A673 (cell line): ENCODE data around the gene AOPEP. TPM values are rescaled to one million over a fixed set of nuclear protein-coding genes. Genes with fewer than 3 reads are reported as not detected.

Experiments used
- BruUV-seq: library from RNA; stranded (reverse); fragments of 400-500 nt; replicated peaks from 2 replicates; lab custom pipeline; 2021; lab: Mats Ljungman, UMichigan
- CTCF ChIA-PET: fragments of 300-600 bp; sonication (Branson Sonifier 250); formaldehyde crosslinking; loops from one replicate; lab custom pipeline; 2022; ENCODE audit warnings: antibody characterized with exemption; lab: Charles Lee
- POLR2A ChIA-PET: fragments of 300-600 bp; sonication (Branson Sonifier 250); formaldehyde crosslinking; loops from one replicate; lab custom pipeline; 2022; ENCODE audit warnings: antibody characterized with exemption; ENCODE audit not compliant: low non-redundant PET; lab: Charles Lee
- DNase-seq: peaks from one replicate; pipeline ENCODE4 v3.0.0-alpha.2; 2015; ENCODE audit warnings: low spot score
- H3K27ac ChIP-seq: fragments of 200-600 bp; sonication (generic); 2 replicates; pipeline ENCODE4 v1.5.1; 2016; ENCODE audit warnings: mixed run types, low read depth, mild to moderate bottlenecking, mixed read lengths, antibody characterized with exemption, low read length; ENCODE audit not compliant: poor library complexity, severe bottlenecking
- H3K27me3 ChIP-seq: fragments of 200-600 bp; sonication (generic); replicated peaks from 2 replicates; pipeline ENCODE4 v1.6.1; 2017; ENCODE audit warnings: mixed run types, low read depth, mild to moderate bottlenecking, mixed read lengths, antibody characterized with exemption, low read length; ENCODE audit not compliant: insufficient read depth, poor library complexity
- H3K36me3 ChIP-seq: fragments of 200-600 bp; sonication (generic); 2 replicates; pipeline ENCODE4 v1.6.1; 2016; ENCODE audit warnings: mixed run types, mild to moderate bottlenecking, mixed read lengths, antibody characterized with exemption, low read length; ENCODE audit not compliant: insufficient read depth, poor library complexity, severe bottlenecking
- H3K4me1 ChIP-seq: fragments of 200-600 bp; sonication (generic); 2 replicates; pipeline ENCODE4 v1.6.1; 2017; ENCODE audit warnings: mixed run types, mild to moderate bottlenecking, mixed read lengths, antibody characterized with exemption, low read length; ENCODE audit not compliant: insufficient read depth, poor library complexity, severe bottlenecking
- H3K4me3 ChIP-seq: fragments of 200-600 bp; sonication (generic); 2 replicates; pipeline ENCODE4 v1.5.1; 2016; ENCODE audit warnings: low read depth, mixed run types, mild to moderate bottlenecking, mixed read lengths, low read length; ENCODE audit not compliant: poor library complexity, severe bottlenecking
- H3K9me3 ChIP-seq: fragments of 200-600 bp; sonication (generic); 2 replicates; pipeline ENCODE4 v1.6.1; 2016; ENCODE audit warnings: mixed run types, low read depth, mild to moderate bottlenecking, mixed read lengths, antibody characterized with exemption, low read length; ENCODE audit not compliant: poor library complexity, severe bottlenecking
- EZH2 ChIP-seq: fragments of 200-600 bp; sonication (generic); IDR thresholded peaks from 2 replicates; pipeline ENCODE4 v1.6.1; 2017; ENCODE audit warnings: borderline replicate concordance, low read depth, mild to moderate bottlenecking, mixed read lengths, antibody characterized with exemption, low read length; ENCODE audit not compliant: poor library complexity, severe bottlenecking
- intact Hi-C: fragments of 100-400 bp; cut with micrococcal nuclease; formaldehyde crosslinking; loops from one replicate; pipeline ENCODE4 v1.10.0; 2022; ENCODE audit not compliant: unreplicated experiment
- total RNA-seq: library from RNA; stranded (reverse); gene quantifications from 2 replicates; pipeline ENCODE4 v1.2.3, GENCODE V29; 2021
- TF ChIP-seq, protein P1 (sequence below): fragments of 300-800, 200-600 bp; sonication (generic); conservative IDR thresholded peaks from 2 replicates; pipeline ENCODE4 v1.5.1; 2017; ENCODE audit warnings: low read depth, mild to moderate bottlenecking, antibody characterized with exemption, low read length, moderate library complexity, mixed read lengths

Gene AOPEP
- total RNA-seq, 1 experiment from 2014 or later, result 17.5 TPM

- no TSS peak for BruUV-seq
- ChIA-PET CTCF (no interaction called here), POLR2A (no interaction called here)
- H3K27ac ChIP-seq, result no peak overlapping the region
- H3K4me1 ChIP-seq, result peaks cover 11% of the 10 kb centered on the region
- intact Hi-C loops, result no loop called here
- no peak overlapping the region for H3K4me3 ChIP-seq
- H3K27me3 ChIP-seq, result no peaks in the 10 kb centered on the region
- H3K36me3 ChIP-seq, result no peaks in the 10 kb centered on the region
- TF ChIP-seq, protein P1, sequence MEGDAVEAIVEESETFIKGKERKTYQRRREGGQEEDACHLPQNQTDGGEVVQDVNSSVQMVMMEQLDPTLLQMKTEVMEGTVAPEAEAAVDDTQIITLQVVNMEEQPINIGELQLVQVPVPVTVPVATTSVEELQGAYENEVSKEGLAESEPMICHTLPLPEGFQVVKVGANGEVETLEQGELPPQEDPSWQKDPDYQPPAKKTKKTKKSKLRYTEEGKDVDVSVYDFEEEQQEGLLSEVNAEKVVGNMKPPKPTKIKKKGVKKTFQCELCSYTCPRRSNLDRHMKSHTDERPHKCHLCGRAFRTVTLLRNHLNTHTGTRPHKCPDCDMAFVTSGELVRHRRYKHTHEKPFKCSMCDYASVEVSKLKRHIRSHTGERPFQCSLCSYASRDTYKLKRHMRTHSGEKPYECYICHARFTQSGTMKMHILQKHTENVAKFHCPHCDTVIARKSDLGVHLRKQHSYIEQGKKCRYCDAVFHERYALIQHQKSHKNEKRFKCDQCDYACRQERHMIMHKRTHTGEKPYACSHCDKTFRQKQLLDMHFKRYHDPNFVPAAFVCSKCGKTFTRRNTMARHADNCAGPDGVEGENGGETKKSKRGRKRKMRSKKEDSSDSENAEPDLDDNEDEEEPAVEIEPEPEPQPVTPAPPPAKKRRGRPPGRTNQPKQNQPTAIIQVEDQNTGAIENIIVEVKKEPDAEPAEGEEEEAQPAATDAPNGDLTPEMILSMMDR, result no peak
- TF ChIP-seq EZH2, result no peak
- H3K9me3 ChIP-seq, result no peaks in the 10 kb centered on the region
- DNase-seq, result no peak
These were observed 124.3 kb downstream of the AOPEP start for GRCh38 chr9:94850540-94851434.

DNA sequence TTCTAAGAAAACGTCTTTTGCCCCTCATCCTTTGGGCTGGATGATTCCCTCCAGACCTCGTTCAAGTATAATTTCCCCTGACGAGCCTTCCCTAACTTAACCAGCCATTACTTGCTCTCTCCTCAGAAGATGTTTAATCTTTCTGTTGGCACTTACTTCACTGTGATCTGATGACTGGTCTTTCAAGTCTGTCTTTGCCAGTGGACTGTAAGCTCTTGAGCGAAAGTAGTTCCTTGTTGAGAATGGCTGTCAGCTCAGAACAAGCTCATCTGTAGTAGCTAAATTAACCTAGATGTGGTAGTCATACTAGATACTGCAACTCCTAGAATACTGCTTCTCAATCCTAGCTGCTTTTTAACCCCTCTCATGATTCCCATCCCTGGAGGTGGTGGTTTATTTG is 125.0 kb downstream of the AOPEP start:
- Histone ChIP-seq H3K4me1 (peaks cover 11% of the 10 kb centered on the region), H3K36me3 (no peaks in the 10 kb centered on the region), H3K27me3 (no peaks in the 10 kb centered on the region), H3K27ac (no peak overlapping the region), H3K9me3 (no peaks in the 10 kb centered on the region), H3K4me3 (no peak overlapping the region)
- ChIA-PET CTCF (no interaction called here), POLR2A (no interaction called here)
- DNase-seq, result no peak
- no TSS peak for BruUV-seq
- intact Hi-C loops, result no loop called here
- no peak for TF ChIP-seq EZH2
- TF ChIP-seq, protein P1, result no peak

DNA sequence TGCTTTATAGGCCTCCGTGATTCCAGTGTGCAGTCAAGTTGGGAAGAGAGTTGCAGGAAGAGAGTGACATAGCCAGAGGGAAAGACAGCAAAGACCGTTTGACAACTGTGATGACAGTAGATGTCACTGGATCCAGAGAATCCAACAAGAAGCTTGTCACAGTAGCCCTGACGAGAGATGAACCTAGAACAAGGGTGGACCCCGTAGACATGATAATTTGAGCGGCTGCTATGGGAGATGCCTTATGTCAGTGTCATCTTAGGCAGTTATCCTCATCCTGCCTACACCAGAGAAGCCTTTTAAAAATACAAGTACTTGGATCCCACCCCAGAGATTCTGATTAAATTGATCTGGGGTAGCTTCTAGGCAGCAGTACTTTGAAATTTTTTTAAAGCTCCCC is 125.4 kb downstream of the AOPEP start:
- Histone ChIP-seq H3K36me3 (no peaks in the 10 kb centered on the region), H3K27me3 (no peaks in the 10 kb centered on the region), H3K27ac (no peak overlapping the region), H3K4me3 (no peak overlapping the region), H3K4me1 (peaks cover 11% of the 10 kb centered on the region), H3K9me3 (no peaks in the 10 kb centered on the region)
- TF ChIP-seq, protein P1, result no peak
- no peak for TF ChIP-seq EZH2
- no peak for DNase-seq
- intact Hi-C loops, result no loop called here
- ChIA-PET CTCF (no interaction called here), POLR2A (no interaction called here)
- no TSS peak for BruUV-seq
